Colonic mucosa (tissue), 4 donors: Measurements from ENCODE around the gene RAI14. TPM values are rescaled to one million over a fixed set of nuclear protein-coding genes. Genes with fewer than 3 reads are reported as not detected.

Experiments used
- DNase-seq: peaks from one replicate; pipeline ENCODE4 v3.0.0-alpha.2; 2020
- H3K27ac ChIP-seq: fragments of 200-600 bp; one replicate; pipeline ENCODE4 v1.8.0; 2021
- H3K27me3 ChIP-seq: fragments of 200-600 bp; one replicate; pipeline ENCODE4 v1.8.0; 2021
- H3K36me3 ChIP-seq: fragments of 200-600 bp; one replicate; pipeline ENCODE4 v1.8.0; 2021
- H3K4me1 ChIP-seq: fragments of 200-600 bp; one replicate; pipeline ENCODE4 v1.8.0; 2021; ENCODE audit warnings: mild to moderate bottlenecking
- H3K4me3 ChIP-seq: fragments of 200-600 bp; one replicate; pipeline ENCODE4 v1.8.0; 2021
- H3K9ac ChIP-seq, 2 donors: one replicate each; pipeline ENCODE4 v1.7.0; 2013; ENCODE audit warnings: control low read depth in 2 of 2, low read depth in 2 of 2, low read length in 2 of 2
- H3K9me3 ChIP-seq: fragments of 200-600 bp; one replicate; pipeline ENCODE4 v1.8.0; 2021
- CTCF ChIP-seq: fragments of 200-600 bp; IDR thresholded peaks from one replicate; pipeline ENCODE4 v1.8.0; 2022; ENCODE audit warnings: antibody characterized with exemption, mild to moderate bottlenecking
- intact Hi-C: fragments of 100-400 bp; cut with DNase I; formaldehyde crosslinking; loops from one replicate; pipeline ENCODE4 v1.14.1; 2022
- total RNA-seq, 2 donors: library from RNA; stranded (reverse); fragmentation: NEBNext Ultra II Directional in 1 of 2; extraction: Animal tissue kit (Norgen Biotek cat#: 25700) in 1 of 2; gene quantifications; one replicate each; pipeline ENCODE4 v1.2.1, GENCODE V29; 2021
- donor health status: healthy.
- donor health status: DM: no; HTN: no; CAD: no.
- donor health status: DM: no; HTN: no; CAD: no.

RAI14 gene
- total RNA-seq, 2 donors from 2014 or later: 15.9 to 25.7 TPM

- Histone ChIP-seq H3K27me3 (no peaks in the 10 kb centered on the region), H3K9me3 (no peaks in the 10 kb centered on the region), H3K36me3 (no peaks in the 10 kb centered on the region), H3K4me1 (no peaks in the 10 kb centered on the region), H3K27ac (no peak overlapping the region), H3K4me3 (no peak overlapping the region), H3K9ac (no peak overlapping the region)
- DNase-seq: no peak
- TF ChIP-seq CTCF: no peak
- intact Hi-C loops: no loop called here
These were observed 130.9 kb downstream of the RAI14 start for GRCh38 chr5:34787035-34787434.

GRCh38 chr5:34789021-34789531, 132.9 kb downstream of the RAI14 start:
- H3K36me3 ChIP-seq: no peaks in the 10 kb centered on the region
- no peak overlapping the region for H3K4me3 ChIP-seq
- no peaks in the 10 kb centered on the region for H3K4me1 ChIP-seq
- H3K9me3 ChIP-seq: no peaks in the 10 kb centered on the region
- H3K27ac ChIP-seq: no peak overlapping the region
- intact Hi-C loops: no loop called here
- no peak for TF ChIP-seq CTCF
- H3K27me3 ChIP-seq: no peaks in the 10 kb centered on the region
- no peak for DNase-seq
- no peak overlapping the region for H3K9ac ChIP-seq

GRCh38 chr5:34789639-34790038, 133.5 kb downstream of the RAI14 start:
- Histone ChIP-seq H3K9me3 (no peaks in the 10 kb centered on the region), H3K4me1 (no peaks in the 10 kb centered on the region), H3K36me3 (no peaks in the 10 kb centered on the region), H3K9ac (no peak overlapping the region), H3K27me3 (no peaks in the 10 kb centered on the region), H3K4me3 (no peak overlapping the region), H3K27ac (no peak overlapping the region)
- TF ChIP-seq CTCF: no peak
- no peak for DNase-seq
- intact Hi-C loops: no loop called here

GRCh38 chr5:34790069-34790468, 133.9 kb downstream of the RAI14 start:
- Histone ChIP-seq H3K4me1 (no peaks in the 10 kb centered on the region), H3K27ac (no peak overlapping the region), H3K9ac (no peak overlapping the region), H3K27me3 (no peaks in the 10 kb centered on the region), H3K36me3 (no peaks in the 10 kb centered on the region), H3K4me3 (no peak overlapping the region), H3K9me3 (no peaks in the 10 kb centered on the region)
- intact Hi-C loops: no loop called here
- no peak for DNase-seq
- no peak for TF ChIP-seq CTCF

GRCh38 chr5:34791761-34792244, 135.7 kb downstream of the RAI14 start:
- intact Hi-C loops: no loop called here
- Histone ChIP-seq H3K9me3 (no peaks in the 10 kb centered on the region), H3K9ac (no peak overlapping the region), H3K27me3 (no peaks in the 10 kb centered on the region), H3K4me1 (no peaks in the 10 kb centered on the region), H3K27ac (no peak overlapping the region), H3K36me3 (no peaks in the 10 kb centered on the region), H3K4me3 (no peak overlapping the region)
- no peak for TF ChIP-seq CTCF
- no peak for DNase-seq
